ENCODE results near the gene CEBPG.

The CEBPG gene

GRCh38 chr19:33391631-33392249, 18.2 kb downstream of the CEBPG start:
- Histone ChIP-seq H3K9ac (ENCODE audit: low read depth, low read length, poor library complexity, severe bottlenecking) (no peak overlapping the region), H4K20me1 (ENCODE audit: insufficient read depth, low read length, poor library complexity, severe bottlenecking) (no peaks in the 10 kb centered on the region), H3K79me2 (ENCODE audit: insufficient read depth, low read length) (peaks cover 6% of the 10 kb centered on the region; the same call in 1 of the 2 replicates), H3K4me3 (ENCODE audit: low read length, poor library complexity, severe bottlenecking) (no peak overlapping the region), H3K9me3 (ENCODE audit: insufficient read depth, low read depth, low read length) (no peaks in the 10 kb centered on the region), H2AFZ (ENCODE audit: low read length) (no peak overlapping the region), H3K9me2 (replicated peaks; ENCODE audit: low read depth, low read length) (no peaks in the 10 kb centered on the region), H3F3A (ENCODE audit: low read depth) (no peaks in the 10 kb centered on the region), H3K27me3 (ENCODE audit: insufficient read depth, low read length, poor library complexity, severe bottlenecking) (no peaks in the 10 kb centered on the region), H3K4me1 (ENCODE audit: insufficient read depth, low read length, poor library complexity, severe bottlenecking) (no peaks in the 10 kb centered on the region), H3K36me3 (ENCODE audit: insufficient read depth, low read length) (peaks cover 6% of the 10 kb centered on the region; the same call in 1 of the 2 replicates), H3K4me2 (ENCODE audit: low read depth, low read length, poor library complexity, severe bottlenecking) (no peak overlapping the region)
- TF ChIP-seq EZH2phosphoT487 (IDR thresholded peaks at IDR 0.05; ENCODE audit: borderline replicate concordance) (no peak), CTCF (conservative IDR thresholded peaks at IDR 0.05; ENCODE audit: low read length) (no peak)

GRCh38 chr19:33392341-33393285, 19.1 kb downstream of the CEBPG start:
- Histone ChIP-seq H3K27me3 (ENCODE audit: insufficient read depth, low read length, poor library complexity, severe bottlenecking) (no peaks in the 10 kb centered on the region), H3K36me3 (ENCODE audit: insufficient read depth, low read length) (no peaks in the 10 kb centered on the region), H3K4me3 (ENCODE audit: low read length, poor library complexity, severe bottlenecking) (no peak overlapping the region), H4K20me1 (ENCODE audit: insufficient read depth, low read length, poor library complexity, severe bottlenecking) (no peaks in the 10 kb centered on the region), H3K4me1 (ENCODE audit: insufficient read depth, low read length, poor library complexity, severe bottlenecking) (no peaks in the 10 kb centered on the region), H3K9ac (ENCODE audit: low read depth, low read length, poor library complexity, severe bottlenecking) (no peak overlapping the region), H3K9me2 (replicated peaks; ENCODE audit: low read depth, low read length) (no peaks in the 10 kb centered on the region), H3K9me3 (ENCODE audit: insufficient read depth, low read depth, low read length) (no peaks in the 10 kb centered on the region), H3K79me2 (ENCODE audit: insufficient read depth, low read length) (no peaks in the 10 kb centered on the region), H3K4me2 (ENCODE audit: low read depth, low read length, poor library complexity, severe bottlenecking) (no peak overlapping the region), H2AFZ (ENCODE audit: low read length) (no peak overlapping the region), H3F3A (ENCODE audit: low read depth) (no peaks in the 10 kb centered on the region)
- TF ChIP-seq CTCF (conservative IDR thresholded peaks at IDR 0.05; ENCODE audit: low read length) (no peak), EZH2phosphoT487 (IDR thresholded peaks at IDR 0.05; ENCODE audit: borderline replicate concordance) (no peak)

- Histone ChIP-seq H3F3A (ENCODE audit: low read depth) (no peaks in the 10 kb centered on the region), H3K36me3 (ENCODE audit: insufficient read depth, low read length) (no peaks in the 10 kb centered on the region), H3K4me3 (ENCODE audit: low read length, poor library complexity, severe bottlenecking) (no peak overlapping the region), H2AFZ (ENCODE audit: low read length) (no peak overlapping the region), H3K27me3 (ENCODE audit: insufficient read depth, low read length, poor library complexity, severe bottlenecking) (no peaks in the 10 kb centered on the region), H3K79me2 (ENCODE audit: insufficient read depth, low read length) (no peaks in the 10 kb centered on the region), H3K4me1 (ENCODE audit: insufficient read depth, low read length, poor library complexity, severe bottlenecking) (no peaks in the 10 kb centered on the region), H3K9me3 (ENCODE audit: insufficient read depth, low read depth, low read length) (no peaks in the 10 kb centered on the region), H3K4me2 (ENCODE audit: low read depth, low read length, poor library complexity, severe bottlenecking) (no peak overlapping the region), H3K9ac (ENCODE audit: low read depth, low read length, poor library complexity, severe bottlenecking) (no peak overlapping the region), H3K9me2 (replicated peaks; ENCODE audit: low read depth, low read length) (no peaks in the 10 kb centered on the region), H4K20me1 (ENCODE audit: insufficient read depth, low read length, poor library complexity, severe bottlenecking) (no peaks in the 10 kb centered on the region)
- no peak for TF ChIP-seq CTCF (conservative IDR thresholded peaks at IDR 0.05; ENCODE audit: low read length)
- no peak for TF ChIP-seq EZH2phosphoT487 (IDR thresholded peaks at IDR 0.05; ENCODE audit: borderline replicate concordance)
Observed at GRCh38 chr19:33393286-33394005, 19.9 kb downstream of the CEBPG start.

Measured in Loucy (cell line).